H1 (cell line): Measurements from ENCODE around the gene DCAF8.

Experiments used
- BACH1 ChIP-seq: IDR thresholded peaks from 2 replicates; pipeline ENCODE4 v1.6.1; 2012; ENCODE audit warnings: low read length, improper control_type of control experiment
- CEBPB ChIP-seq: IDR thresholded peaks from 2 replicates; pipeline ENCODE4 v1.6.1; 2012; ENCODE audit warnings: low read depth, low read length
- CHD2 ChIP-seq: IDR thresholded peaks from 2 replicates; pipeline ENCODE4 v1.6.1; 2012; ENCODE audit warnings: low read length, improper control_type of control experiment
- CTCF ChIP-seq, 3 experiments: IDR thresholded peaks; 1 replicate in 2 of 3; 2 replicates in 1 of 3; pipeline versions ENCODE4 v1.5.1 to v1.6.1; 2011; ENCODE audit warnings: low read length in 3 of 3, mild to moderate bottlenecking in 3 of 3, inconsistent platforms in 2 of 3, low read depth in 1 of 3, moderate library complexity in 1 of 3; ENCODE audit not compliant: insufficient read depth in 1 of 3; ENCODE audit errors: control extremely low read depth in 1 of 3
- EGR1 ChIP-seq: IDR thresholded peaks from 2 replicates; pipeline ENCODE4 v1.6.1; 2011; ENCODE audit warnings: low read depth, low read length, borderline replicate concordance
- JUN ChIP-seq: IDR thresholded peaks from 2 replicates; pipeline ENCODE4 v1.6.1; 2011; ENCODE audit warnings: low read depth, mild to moderate bottlenecking, improper control_type of control experiment, low read length
- POLR2A ChIP-seq, 2 experiments: IDR thresholded peaks; 1 replicate in 1 of 2; 2 replicates in 1 of 2; pipeline ENCODE4 v1.6.1; 2011; ENCODE audit warnings: low read depth in 2 of 2, low read length in 2 of 2, mild to moderate bottlenecking in 2 of 2; ENCODE audit errors: control extremely low read depth in 1 of 2
- POLR2AphosphoS5 ChIP-seq: IDR thresholded peaks from 2 replicates; pipeline ENCODE4 v1.6.1; 2011; ENCODE audit warnings: low read depth, low read length
- RAD21 ChIP-seq, 2 experiments: IDR thresholded peaks in 1 of 2; conservative IDR thresholded peaks in 1 of 2; 2 replicates each; pipeline ENCODE4 v1.6.1; 2011; ENCODE audit warnings: low read depth in 2 of 2, low read length in 2 of 2, improper control_type of control experiment in 1 of 2, inconsistent platforms in 1 of 2, mild to moderate bottlenecking in 1 of 2, moderate library complexity in 1 of 2
- TAF7 ChIP-seq: optimal IDR thresholded peaks from 2 replicates; pipeline ENCODE3; 2011; ENCODE audit warnings: low read depth, mild to moderate bottlenecking, inconsistent platforms, low read length, moderate library complexity, borderline replicate concordance
- TF ChIP-seq, protein P1 (sequence below): IDR thresholded peaks from 2 replicates; pipeline ENCODE4 v1.6.1; 2011; ENCODE audit warnings: low read length, improper control_type of control experiment

DNA sequence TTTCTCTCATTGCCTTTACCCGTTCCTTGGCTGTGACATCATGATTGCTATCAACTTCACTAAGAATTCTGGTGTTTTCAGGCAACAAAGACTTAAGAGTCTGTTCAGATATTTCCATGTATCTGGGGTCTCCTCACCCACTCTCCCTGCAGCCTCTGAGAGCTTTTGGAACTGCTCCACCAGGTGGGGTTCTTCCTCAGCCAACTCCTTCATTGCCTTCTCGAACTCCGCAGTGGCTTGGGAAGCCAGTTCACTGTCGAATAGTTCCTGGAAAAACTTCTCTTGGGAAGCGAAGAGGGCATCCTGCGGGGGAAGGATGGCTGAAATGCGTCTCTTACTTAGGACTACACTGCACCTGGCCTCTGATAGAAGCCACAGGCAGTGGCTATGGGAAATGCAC, 20.5 kb upstream of the DCAF8 start:
- TF ChIP-seq POLR2A (IDR thresholded peaks at IDR 0.05; ENCODE audit: control extremely low read depth in 1 of 2, low read depth in 2 of 2, low read length in 2 of 2) (no peak), CTCF (IDR thresholded peaks at IDR 0.05; ENCODE audit: control extremely low read depth in 1 of 3, insufficient read depth in 1 of 3, low read depth in 1 of 3, low read length in 3 of 3) (peak; percentile 16 to 34 (median 17); a peak in 3 of 4 replicates), RAD21 (IDR thresholded peaks at IDR 0.05 in 1 of 2, conservative IDR thresholded peaks at IDR 0.05 in 1 of 2; ENCODE audit: low read depth in 2 of 2, low read length in 2 of 2) (peak in 1 of 2 experiments; percentile 25; a peak in 1 of 4 replicates), BACH1 (no peak), CEBPB (no peak), JUN (no peak), TAF7 (no peak), EGR1 (no peak), CHD2 (no peak), POLR2AphosphoS5 (no peak)
- TF ChIP-seq, protein P1, sequence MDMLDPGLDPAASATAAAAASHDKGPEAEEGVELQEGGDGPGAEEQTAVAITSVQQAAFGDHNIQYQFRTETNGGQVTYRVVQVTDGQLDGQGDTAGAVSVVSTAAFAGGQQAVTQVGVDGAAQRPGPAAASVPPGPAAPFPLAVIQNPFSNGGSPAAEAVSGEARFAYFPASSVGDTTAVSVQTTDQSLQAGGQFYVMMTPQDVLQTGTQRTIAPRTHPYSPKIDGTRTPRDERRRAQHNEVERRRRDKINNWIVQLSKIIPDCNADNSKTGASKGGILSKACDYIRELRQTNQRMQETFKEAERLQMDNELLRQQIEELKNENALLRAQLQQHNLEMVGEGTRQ, result no peak
